IPS-18a (cell line): ENCODE results near the gene UTP11.

Source experiments
- H3K27ac ChIP-seq: one replicate; pipeline ENCODE4 v1.5.1; 2013; ENCODE audit warnings: low read length
- H3K27me3 ChIP-seq: one replicate; pipeline ENCODE4 v1.6.1; 2013; ENCODE audit warnings: mild to moderate bottlenecking, low read length; ENCODE audit not compliant: control insufficient read depth, insufficient read depth
- H3K36me3 ChIP-seq: one replicate; pipeline ENCODE4 v1.6.1; 2013; ENCODE audit warnings: low read depth, low read length; ENCODE audit not compliant: control insufficient read depth
- H3K4me1 ChIP-seq: one replicate; pipeline ENCODE4 v1.6.1; 2013; ENCODE audit warnings: low read depth, low read length; ENCODE audit not compliant: control insufficient read depth
- H3K4me3 ChIP-seq: one replicate; pipeline ENCODE4 v1.5.1; 2013; ENCODE audit warnings: low read length
- H3K9ac ChIP-seq: one replicate; pipeline ENCODE4 v1.6.1; 2013; ENCODE audit warnings: mild to moderate bottlenecking, low read length, moderate library complexity
- H3K9me3 ChIP-seq: one replicate; pipeline ENCODE4 v1.6.1; 2013; ENCODE audit warnings: low read depth, low read length; ENCODE audit not compliant: control insufficient read depth

The UTP11 gene

DNA sequence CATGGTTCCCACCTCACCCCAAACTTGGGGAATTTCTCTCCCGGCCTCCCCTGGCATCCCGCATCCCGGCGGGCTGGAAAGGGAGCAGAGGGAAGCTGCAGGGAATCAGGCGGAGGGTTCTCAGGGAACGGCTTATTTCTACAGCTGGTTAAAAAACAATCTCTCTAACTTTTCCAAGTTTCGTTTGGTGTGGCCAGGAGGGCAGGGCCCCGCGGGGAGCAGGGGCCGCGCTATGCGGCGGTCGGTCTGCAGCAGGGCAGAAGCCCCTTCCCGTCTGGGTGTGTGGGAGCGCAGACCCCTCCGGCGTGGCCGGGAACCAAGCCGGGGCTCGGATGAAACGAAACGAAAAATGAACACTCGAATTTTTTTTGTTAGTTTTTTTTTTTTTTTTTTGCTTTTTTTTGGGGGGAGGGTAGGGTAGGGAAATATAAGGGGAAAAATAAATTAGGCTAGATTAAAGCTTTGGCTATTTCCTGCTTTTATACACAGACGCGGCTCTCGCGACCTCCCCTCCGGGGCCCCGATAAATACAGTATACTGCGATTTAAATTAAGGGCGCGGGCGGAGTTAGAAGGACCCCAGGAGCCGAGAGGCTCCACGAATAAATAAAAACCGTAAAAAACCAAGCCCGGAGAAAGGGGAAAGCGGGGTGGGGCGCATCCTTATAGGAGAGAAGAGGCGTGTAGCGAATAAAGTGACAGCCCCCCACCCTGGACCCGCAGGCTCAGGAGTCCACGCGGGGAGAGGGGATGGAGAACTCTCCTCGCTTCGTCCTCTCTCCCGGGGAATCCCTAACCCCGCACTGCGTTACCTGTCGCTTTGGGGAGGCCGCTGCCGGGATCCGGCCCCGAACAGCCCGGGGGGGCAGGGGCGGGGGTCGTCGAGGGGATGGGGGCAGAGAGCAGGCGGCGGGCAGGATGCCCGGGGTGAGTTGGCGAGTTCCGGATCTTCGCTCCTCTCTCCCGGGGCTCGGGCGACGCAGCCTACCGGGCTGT is 32.0 kb downstream of the UTP11 start:
- Histone ChIP-seq H3K27ac (no peak overlapping the region), H3K9ac (peak overlapping the region; percentile 36), H3K36me3 (no peaks in the 10 kb centered on the region), H3K27me3 (peaks cover 53% of the 10 kb centered on the region), H3K4me1 (peaks cover 6% of the 10 kb centered on the region), H3K4me3 (peak overlapping the region; percentile 81), H3K9me3 (no peaks in the 10 kb centered on the region)

- peaks cover 56% of the 10 kb centered on the region for H3K27me3 ChIP-seq
- no peak overlapping the region for H3K27ac ChIP-seq
- no peaks in the 10 kb centered on the region for H3K36me3 ChIP-seq
- peak overlapping the region; percentile 81 for H3K4me3 ChIP-seq
- no peak overlapping the region for H3K9ac ChIP-seq
- no peaks in the 10 kb centered on the region for H3K9me3 ChIP-seq
- H3K4me1 ChIP-seq: peaks cover 6% of the 10 kb centered on the region
Measured at GRCh38 chr1:38045401-38046332, 33.1 kb downstream of the UTP11 start.

- H3K9me3 ChIP-seq: no peaks in the 10 kb centered on the region
- H3K27me3 ChIP-seq: peaks cover 56% of the 10 kb centered on the region
- H3K9ac ChIP-seq: peak within 1 kb of the TSS; percentile 7
- no peak within 1 kb of the TSS for H3K27ac ChIP-seq
- peaks cover 3% of the 10 kb centered on the region for H3K4me1 ChIP-seq
- no peaks in the 10 kb centered on the region for H3K36me3 ChIP-seq
- H3K4me3 ChIP-seq: peak within 1 kb of the TSS; percentile 81
Measured at GRCh38 chr1:38046333-38046883, 33.9 kb downstream of the UTP11 start, which contains the start of gene POU3F1. POU3F1 (minus strand) TSS chr1:38046793; CDS start chr1:38046743, 50 bp downstream.

DNA sequence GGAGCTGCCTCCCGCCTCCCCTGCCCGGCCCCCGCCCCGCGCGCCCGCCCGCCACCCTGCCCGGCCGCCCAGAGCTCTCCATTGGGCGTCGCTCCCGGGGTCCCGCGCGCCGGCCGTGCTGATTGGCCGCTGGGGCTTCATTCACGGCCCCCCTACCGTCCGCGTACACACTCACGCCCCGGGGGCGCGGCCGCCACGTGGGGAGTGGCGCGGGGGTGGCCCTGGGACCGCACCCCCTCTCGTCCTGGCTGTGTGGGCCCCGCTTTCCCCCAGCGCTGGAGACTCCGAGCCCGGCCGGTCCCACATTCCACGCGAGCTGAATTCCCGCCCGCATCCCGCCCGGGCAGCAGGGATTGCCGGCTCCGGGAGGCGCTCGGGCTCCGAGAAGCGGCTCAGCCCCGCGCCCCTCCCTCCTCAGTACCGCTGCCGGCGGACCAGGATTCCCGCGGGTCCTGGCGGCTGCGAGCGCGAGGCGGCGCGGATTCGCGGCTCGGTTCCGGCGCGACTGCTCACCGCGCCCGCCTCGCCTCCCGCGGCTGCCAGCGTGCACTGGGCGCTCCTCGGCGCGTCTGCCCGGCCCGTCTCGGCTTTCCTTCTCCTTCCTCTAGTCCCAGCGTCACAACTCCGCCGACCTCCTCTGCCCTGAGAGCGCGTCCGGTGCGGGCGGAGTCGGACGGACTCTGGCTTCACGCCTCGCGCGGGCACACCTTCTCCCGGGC is 34.5 kb downstream of the UTP11 start:
- Histone ChIP-seq H3K27me3 (peaks cover 56% of the 10 kb centered on the region), H3K36me3 (no peaks in the 10 kb centered on the region), H3K9ac (peak overlapping the region; percentile 7), H3K9me3 (no peaks in the 10 kb centered on the region), H3K4me3 (peak overlapping the region; percentile 60), H3K27ac (no peak overlapping the region), H3K4me1 (peaks cover 3% of the 10 kb centered on the region)

DNA sequence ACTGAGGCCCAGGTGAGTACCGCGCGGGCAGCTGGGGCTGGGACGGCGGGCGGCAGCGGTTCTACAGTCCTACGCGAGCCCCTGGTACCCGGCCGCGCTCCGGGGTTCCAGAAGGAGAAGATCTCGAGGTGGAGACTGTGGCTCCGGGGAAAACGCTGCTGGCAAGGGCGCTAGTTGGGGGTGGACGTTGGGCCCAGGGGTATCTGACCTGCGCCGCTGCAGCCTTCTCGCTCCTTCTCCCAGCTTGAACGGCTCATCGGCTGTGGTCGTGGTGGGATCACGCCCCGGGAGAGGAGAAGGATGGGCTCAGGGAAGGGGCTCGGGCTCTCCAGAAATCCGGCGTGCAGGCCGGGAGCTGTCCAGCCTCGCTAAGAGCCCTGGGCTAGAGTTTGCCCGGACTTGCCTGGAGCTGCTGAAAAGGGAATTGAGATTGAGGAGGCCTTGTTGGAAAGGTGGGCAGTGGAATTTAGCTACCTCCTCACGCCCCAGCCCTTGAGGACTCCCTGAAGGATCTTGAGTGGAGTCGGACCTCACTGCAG is 35.1 kb downstream of the UTP11 start:
- peak overlapping the region; percentile 7 for H3K9ac ChIP-seq
- peak overlapping the region; percentile 60 for H3K4me3 ChIP-seq
- peaks cover 3% of the 10 kb centered on the region for H3K4me1 ChIP-seq
- no peaks in the 10 kb centered on the region for H3K36me3 ChIP-seq
- H3K27ac ChIP-seq: no peak overlapping the region
- no peaks in the 10 kb centered on the region for H3K9me3 ChIP-seq
- H3K27me3 ChIP-seq: peaks cover 56% of the 10 kb centered on the region

- Histone ChIP-seq H3K27ac (no peak overlapping the region), H3K9me3 (no peaks in the 10 kb centered on the region), H3K4me3 (no peak overlapping the region), H3K27me3 (peaks cover 31% of the 10 kb centered on the region), H3K36me3 (no peaks in the 10 kb centered on the region), H3K9ac (no peak overlapping the region), H3K4me1 (peaks cover 16% of the 10 kb centered on the region)
Measured at GRCh38 chr1:38050397-38051078, 38.0 kb downstream of the UTP11 start.

GRCh38 chr1:38051079-38051543 is 38.6 kb downstream of the UTP11 start:
- H3K27me3 ChIP-seq: peaks cover 27% of the 10 kb centered on the region
- peaks cover 16% of the 10 kb centered on the region for H3K4me1 ChIP-seq
- H3K9ac ChIP-seq: no peak overlapping the region
- H3K36me3 ChIP-seq: no peaks in the 10 kb centered on the region
- no peak overlapping the region for H3K27ac ChIP-seq
- H3K9me3 ChIP-seq: no peaks in the 10 kb centered on the region
- H3K4me3 ChIP-seq: no peak overlapping the region

GRCh38 chr1:38052750-38053415 is 40.3 kb downstream of the UTP11 start:
- H3K27ac ChIP-seq: no peak overlapping the region
- no peak overlapping the region for H3K4me3 ChIP-seq
- H3K9me3 ChIP-seq: no peaks in the 10 kb centered on the region
- peaks cover 15% of the 10 kb centered on the region for H3K4me1 ChIP-seq
- H3K27me3 ChIP-seq: peaks cover 19% of the 10 kb centered on the region
- H3K9ac ChIP-seq: no peak overlapping the region
- no peaks in the 10 kb centered on the region for H3K36me3 ChIP-seq

DNA sequence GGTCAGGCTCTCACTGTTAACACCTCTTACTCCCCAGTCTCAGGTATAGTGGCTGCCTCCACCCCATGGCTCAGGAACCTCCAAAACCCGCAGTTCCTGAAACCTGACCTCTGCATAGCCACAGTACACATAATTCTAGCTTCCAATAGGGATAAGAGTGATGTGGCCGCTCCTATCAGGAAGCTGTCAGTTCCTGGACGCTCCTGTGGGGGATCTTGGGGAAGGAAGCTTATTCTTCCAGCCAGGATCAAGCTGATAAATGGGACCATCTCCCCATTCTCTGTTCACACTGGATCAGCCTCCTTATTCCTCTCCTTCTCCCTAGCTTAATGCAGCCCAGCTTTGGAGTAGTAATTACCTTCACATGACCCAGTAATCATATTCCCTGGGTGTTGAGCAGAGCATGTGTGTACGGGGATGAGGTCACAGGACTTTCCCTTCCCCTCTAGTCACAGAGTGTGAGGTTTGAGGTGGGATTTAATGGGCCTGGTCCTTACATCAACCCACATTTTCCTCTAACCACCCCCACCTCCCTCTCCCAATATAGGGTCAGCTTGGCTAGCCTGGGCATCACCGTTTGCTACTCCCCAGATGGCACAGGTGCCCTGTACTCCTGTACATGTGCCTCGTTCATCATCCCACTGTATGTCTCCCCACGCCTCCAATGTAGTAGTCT is 41.0 kb downstream of the UTP11 start:
- peaks cover 13% of the 10 kb centered on the region for H3K27me3 ChIP-seq
- no peak overlapping the region for H3K4me3 ChIP-seq
- no peak overlapping the region for H3K27ac ChIP-seq
- peaks cover 13% of the 10 kb centered on the region for H3K4me1 ChIP-seq
- no peaks in the 10 kb centered on the region for H3K36me3 ChIP-seq
- H3K9me3 ChIP-seq: no peaks in the 10 kb centered on the region
- H3K9ac ChIP-seq: no peak overlapping the region
